Hepatocyte (in vitro differentiated cells): ENCODE data around the gene LMX1A. TPM values are rescaled to one million over a fixed set of nuclear protein-coding genes. Genes with fewer than 3 reads are reported as not detected.

ENCODE experiments used
- DNase-seq: peaks from one replicate; pipeline ENCODE4 v3.0.0-alpha.2; 2016; ENCODE audit warnings: low spot score
- H2AFZ ChIP-seq: fragments of 200-600 bp; sonication (generic); 2 replicates; pipeline ENCODE4 v1.6.0; 2016; ENCODE audit warnings: antibody characterized with exemption, mild to moderate bottlenecking
- H3K27ac ChIP-seq: fragments of 200-600 bp; sonication (generic); 2 replicates; pipeline ENCODE4 v1.5.1; 2016; ENCODE audit warnings: mild to moderate bottlenecking
- H3K27me3 ChIP-seq: fragments of 200-600 bp; sonication (generic); 2 replicates; pipeline ENCODE4 v1.6.1; 2016
- H3K36me3 ChIP-seq: fragments of 200-600 bp; sonication (generic); replicated peaks from 2 replicates; pipeline ENCODE4 v1.5.1; 2016; ENCODE audit warnings: low read depth; ENCODE audit not compliant: insufficient read depth
- H3K4me1 ChIP-seq: fragments of 200-600 bp; sonication (generic); 2 replicates; pipeline ENCODE4 v1.5.1; 2016; ENCODE audit warnings: mild to moderate bottlenecking, moderate library complexity; ENCODE audit not compliant: insufficient read depth
- H3K4me2 ChIP-seq: fragments of 200-600 bp; sonication (generic); 2 replicates; pipeline ENCODE4 v1.6.0; 2016
- H3K4me3 ChIP-seq: fragments of 200-600 bp; sonication (generic); 2 replicates; pipeline ENCODE4 v1.5.1; 2016; ENCODE audit warnings: mild to moderate bottlenecking
- H3K79me2 ChIP-seq: fragments of 200-600 bp; sonication (generic); 2 replicates; pipeline ENCODE4 v1.6.0; 2017; ENCODE audit warnings: mild to moderate bottlenecking
- H3K9me2 ChIP-seq: fragments of 200-600 bp; sonication (generic); replicated peaks from 2 replicates; pipeline ENCODE4 v1.6.0; 2017; ENCODE audit warnings: mild to moderate bottlenecking; ENCODE audit not compliant: insufficient read depth
- H3K9me3 ChIP-seq: fragments of 200-600 bp; sonication (generic); 2 replicates; pipeline ENCODE4 v1.5.1; 2016; ENCODE audit warnings: low read depth, mild to moderate bottlenecking
- H4K20me1 ChIP-seq: fragments of 200-600 bp; sonication (generic); 2 replicates; pipeline ENCODE4 v1.6.0; 2016; ENCODE audit warnings: mild to moderate bottlenecking; ENCODE audit not compliant: insufficient read depth, poor library complexity, severe bottlenecking
- CTCF ChIP-seq: fragments of 200-600 bp; sonication (generic); IDR thresholded peaks from 2 replicates; pipeline ENCODE4 v1.5.1; 2016; ENCODE audit warnings: antibody characterized with exemption, mild to moderate bottlenecking; ENCODE audit not compliant: poor library complexity
- EZH2 ChIP-seq: fragments of 200-600 bp; sonication (generic); IDR thresholded peaks from 2 replicates; pipeline ENCODE4 v1.6.1; 2016; ENCODE audit warnings: antibody characterized with exemption, mild to moderate bottlenecking, borderline replicate concordance
- EZH2phosphoT487 ChIP-seq: fragments of 200-600 bp; sonication (generic); IDR thresholded peaks from one replicate; pipeline ENCODE4 v1.6.1; 2018; ENCODE audit warnings: antibody characterized with exemption, mild to moderate bottlenecking, low read depth, moderate library complexity; ENCODE audit not compliant: unreplicated experiment, severe bottlenecking
- WGBS: methylation state at CpG from one replicate; pipeline ENCODE4 v1.1.6; 2016; ENCODE audit warnings: low lambda C conversion rate; ENCODE audit errors: missing lambda C conversion rate; 5-methylcytosine and 5-hydroxymethylcytosine counted together
- polyA plus RNA-seq: library from polyadenylated mRNA; unstranded; fragments of >200 nt; fragmentation: Nextera tagmentation; extraction: Ambion mirVana; gene quantifications from 2 replicates; pipeline ENCODE4 v1.2.1, GENCODE V29; 2016
- total RNA-seq: library from RNA; depleted of rRNA; stranded (reverse); fragments of >200 nt; gene quantifications from 2 replicates; pipeline ENCODE4 v1.2.3, GENCODE V29; 2014

LMX1A gene
- total and polyA plus RNA-seq, 2 experiments from 2014 or later = not detected

GRCh38 chr1:165290148-165290547 is 66.4 kb downstream of the LMX1A start:
- Histone ChIP-seq H3K27me3 (peaks cover 3% of the 10 kb centered on the region), H4K20me1 (no peaks in the 10 kb centered on the region), H3K79me2 (no peaks in the 10 kb centered on the region), H3K9me2 (no peaks in the 10 kb centered on the region), H3K4me2 (no peak overlapping the region), H3K4me3 (no peak overlapping the region), H2AFZ (no peak overlapping the region), H3K9me3 (no peaks in the 10 kb centered on the region), H3K27ac (no peak overlapping the region), H3K4me1 (peaks cover 15% of the 10 kb centered on the region), H3K36me3 (no peaks in the 10 kb centered on the region)
- WGBS = 87% methylated on average over 7 of the region's 7 CpGs
- no peak for TF ChIP-seq CTCF
- TF ChIP-seq EZH2phosphoT487 = no peak
- no peak for TF ChIP-seq EZH2
- no peak for DNase-seq

- Histone ChIP-seq H3K27ac (no peak overlapping the region), H3K4me1 (peaks cover 15% of the 10 kb centered on the region), H3K9me3 (no peaks in the 10 kb centered on the region), H3K9me2 (no peaks in the 10 kb centered on the region), H3K27me3 (peaks cover 3% of the 10 kb centered on the region), H2AFZ (no peak overlapping the region), H3K4me2 (no peak overlapping the region), H3K79me2 (no peaks in the 10 kb centered on the region), H3K4me3 (no peak overlapping the region), H3K36me3 (no peaks in the 10 kb centered on the region), H4K20me1 (no peaks in the 10 kb centered on the region)
- TF ChIP-seq EZH2 = no peak
- TF ChIP-seq CTCF = no peak
- TF ChIP-seq EZH2phosphoT487 = no peak
- WGBS = 85% methylated on average over 3 of the region's 3 CpGs
- DNase-seq = no peak
Measured at GRCh38 chr1:165289556-165289955, 67.0 kb downstream of the LMX1A start.

- Histone ChIP-seq H3K27me3 (peaks cover 7% of the 10 kb centered on the region), H3K9me3 (no peaks in the 10 kb centered on the region), H3K4me3 (no peak overlapping the region), H3K36me3 (no peaks in the 10 kb centered on the region), H4K20me1 (no peaks in the 10 kb centered on the region), H3K27ac (peak overlapping the region; percentile 19), H3K4me2 (peak overlapping the region; percentile 47), H3K9me2 (no peaks in the 10 kb centered on the region), H3K79me2 (no peaks in the 10 kb centered on the region), H3K4me1 (peaks cover 15% of the 10 kb centered on the region), H2AFZ (no peak overlapping the region)
- 52% methylated on average over 15 of the region's 15 CpGs for WGBS
- no peak for TF ChIP-seq EZH2phosphoT487
- no peak for TF ChIP-seq EZH2
- no peak for TF ChIP-seq CTCF
- peak; percentile 16 for DNase-seq
Measured at GRCh38 chr1:165288350-165289120, 68.0 kb downstream of the LMX1A start.
